H9 (cell line): ENCODE measurements around the gene RIPPLY3. TPM values are rescaled to one million over a fixed set of nuclear protein-coding genes. Genes with fewer than 3 reads are reported as not detected.

ENCODE experiments used
- DNase-seq: peaks from one replicate; pipeline ENCODE4 v3.0.0-alpha.2; 2017
- H2AFZ ChIP-seq: one replicate; pipeline ENCODE4 v1.6.1; 2013; ENCODE audit warnings: mild to moderate bottlenecking, low read length, control low read depth, moderate library complexity
- H2AK5ac ChIP-seq: 2 replicates; pipeline ENCODE4 v1.6.1; 2013; ENCODE audit warnings: low read length, control low read depth, mixed read lengths; ENCODE audit not compliant: insufficient read length
- H2BK120ac ChIP-seq: one replicate; pipeline ENCODE4 v1.6.1; 2013; ENCODE audit warnings: low read depth, mild to moderate bottlenecking, low read length, control low read depth, inconsistent platforms; ENCODE audit not compliant: poor library complexity, severe bottlenecking
- H2BK12ac ChIP-seq: 2 replicates; pipeline ENCODE4 v1.6.1; 2013; ENCODE audit warnings: low read length, control low read depth, mixed read lengths, low read depth; ENCODE audit not compliant: insufficient read length
- H2BK15ac ChIP-seq: 2 replicates; pipeline ENCODE4 v1.6.1; 2013; ENCODE audit warnings: low read depth, low read length, control low read depth
- H2BK20ac ChIP-seq: one replicate; pipeline ENCODE4 v1.6.1; 2013; ENCODE audit warnings: low read depth, mild to moderate bottlenecking, low read length, control low read depth, inconsistent platforms; ENCODE audit not compliant: poor library complexity, severe bottlenecking
- H2BK5ac ChIP-seq: 2 replicates; pipeline ENCODE4 v1.6.1; 2013; ENCODE audit warnings: low read length, control low read depth, mixed read lengths; ENCODE audit not compliant: insufficient read length
- H3K14ac ChIP-seq: 2 replicates; pipeline ENCODE4 v1.6.1; 2013; ENCODE audit warnings: low read length, control low read depth; ENCODE audit not compliant: insufficient read depth
- H3K18ac ChIP-seq: 2 replicates; pipeline ENCODE4 v1.6.1; 2013; ENCODE audit warnings: low read depth, mild to moderate bottlenecking, mixed read lengths, low read length, control low read depth; ENCODE audit not compliant: insufficient read length
- H3K23ac ChIP-seq: 2 replicates; pipeline ENCODE4 v1.6.1; 2013; ENCODE audit warnings: low read length, control low read depth, mixed read lengths, low read depth; ENCODE audit not compliant: insufficient read length
- H3K23me2 ChIP-seq: 2 replicates; pipeline ENCODE4 v1.6.1; 2013; ENCODE audit warnings: low read depth, mild to moderate bottlenecking, mixed read lengths, low read length, control low read depth; ENCODE audit not compliant: insufficient read length, poor library complexity, severe bottlenecking
- H3K27ac ChIP-seq: 2 replicates; pipeline ENCODE4 v1.5.1; 2013; ENCODE audit warnings: low read length, control low read depth, mixed read lengths, low read depth; ENCODE audit not compliant: insufficient read length
- H3K27me3 ChIP-seq: 2 replicates; pipeline ENCODE4 v1.6.1; 2013; ENCODE audit warnings: low read length, control low read depth, inconsistent platforms; ENCODE audit not compliant: insufficient read depth
- H3K4ac ChIP-seq: 2 replicates; pipeline ENCODE4 v1.6.1; 2013; ENCODE audit warnings: low read depth, mild to moderate bottlenecking, control low read depth, inconsistent platforms, low read length, moderate library complexity
- H3K4me1 ChIP-seq: 2 replicates; pipeline ENCODE4 v1.6.1; 2013; ENCODE audit warnings: low read length, control low read depth, inconsistent platforms; ENCODE audit not compliant: insufficient read depth
- H3K4me2 ChIP-seq: 2 replicates; pipeline ENCODE4 v1.6.1; 2013; ENCODE audit warnings: low read length, control low read depth, mixed read lengths; ENCODE audit not compliant: insufficient read length, insufficient read depth
- H3K56ac ChIP-seq: 2 replicates; pipeline ENCODE4 v1.6.1; 2013; ENCODE audit warnings: low read depth, mild to moderate bottlenecking, mixed read lengths, low read length, control low read depth; ENCODE audit not compliant: insufficient read length
- H3K79me1 ChIP-seq: 2 replicates; pipeline ENCODE4 v1.6.1; 2013; ENCODE audit warnings: low read depth, mild to moderate bottlenecking, moderate library complexity, low read length, control low read depth, inconsistent platforms; ENCODE audit not compliant: insufficient read depth, poor library complexity, severe bottlenecking
- H3K79me2 ChIP-seq: 2 replicates; pipeline ENCODE4 v1.6.1; 2013; ENCODE audit warnings: low read length, control low read depth, inconsistent platforms; ENCODE audit not compliant: insufficient read depth
- H3K9ac ChIP-seq: 2 replicates; pipeline ENCODE4 v1.6.1; 2013; ENCODE audit warnings: low read length, control low read depth, mixed read lengths; ENCODE audit not compliant: insufficient read length; ENCODE audit errors: extremely low read depth
- H3K9me3 ChIP-seq: one replicate; pipeline ENCODE4 v1.6.1; 2013; ENCODE audit warnings: low read depth, low read length, inconsistent platforms; ENCODE audit not compliant: control insufficient read depth
- H3T11ph ChIP-seq: one replicate; pipeline ENCODE4 v1.6.1; 2013; ENCODE audit warnings: mild to moderate bottlenecking, low read length, control low read depth, inconsistent platforms
- H4K20me1 ChIP-seq: one replicate; pipeline ENCODE4 v1.6.1; 2013; ENCODE audit not compliant: control insufficient read depth, insufficient read length, insufficient read depth
- H4K5ac ChIP-seq: 2 replicates; pipeline ENCODE4 v1.6.1; 2013; ENCODE audit warnings: low read depth, mild to moderate bottlenecking, mixed read lengths, low read length, control low read depth; ENCODE audit not compliant: insufficient read length
- H4K8ac ChIP-seq: replicated peaks from 2 replicates; pipeline ENCODE4 v1.6.1; 2013; ENCODE audit warnings: low read length, control low read depth, mixed read lengths, low read depth; ENCODE audit not compliant: insufficient read length
- H4K91ac ChIP-seq: 2 replicates; pipeline ENCODE4 v1.6.1; 2013; ENCODE audit warnings: low read depth, mild to moderate bottlenecking, moderate library complexity, mixed read lengths, low read length, control low read depth; ENCODE audit not compliant: insufficient read length
- H3K27ac Mint-ChIP-seq, 3 experiments: 2 replicates in 2 of 3; 3 replicates in 1 of 3; pipeline ENCODE4 v1.8.0; 2020 to 2021; ENCODE audit warnings: mixed read lengths in 3 of 3, mild to moderate bottlenecking in 1 of 3, moderate library complexity in 1 of 3
- H3K27me3 Mint-ChIP-seq: 2 replicates; pipeline ENCODE4 v1.8.0; 2021; ENCODE audit warnings: low read depth, mild to moderate bottlenecking, moderate library complexity, mixed read lengths
- H3K36me3 Mint-ChIP-seq, 3 experiments: 2 replicates in 2 of 3; 3 replicates in 1 of 3; pipeline ENCODE4 v1.8.0; 2020 to 2021; ENCODE audit warnings: low read depth in 3 of 3, mixed read lengths in 3 of 3; ENCODE audit not compliant: insufficient read depth in 1 of 3
- H3K4me1 Mint-ChIP-seq, 2 experiments: 2 replicates each; pipeline ENCODE4 v1.8.0; 2020; ENCODE audit warnings: mixed read lengths in 2 of 2
- H3K4me3 Mint-ChIP-seq, 2 experiments: 2 replicates in 1 of 2; 3 replicates in 1 of 2; pipeline ENCODE4 v1.8.0; 2020 to 2021; ENCODE audit warnings: mild to moderate bottlenecking in 2 of 2, mixed read lengths in 2 of 2, moderate library complexity in 1 of 2
- H3K9me3 Mint-ChIP-seq, 2 experiments: 2 replicates in 1 of 2; 3 replicates in 1 of 2; pipeline ENCODE4 v1.8.0; 2020; ENCODE audit warnings: mild to moderate bottlenecking in 2 of 2, mixed read lengths in 2 of 2, moderate library complexity in 1 of 2
- WGBS: extraction: QIAGEN DNeasy Blood & Tissue Kit; methylation state at CpG from one replicate; pipeline ENCODE4 v1.1.7; 2013; ENCODE audit warnings: missing lambda C conversion rate, low lambda C conversion rate, mixed read lengths; ENCODE audit not compliant: insufficient read length; ENCODE audit errors: extremely low coverage; 5-methylcytosine and 5-hydroxymethylcytosine counted together
- total RNA-seq: library from RNA; stranded (reverse); gene quantifications from 2 replicates; pipeline ENCODE4 v1.2.1, GENCODE V29; 2021
- TF ChIP-seq, protein P1 (sequence below): fragments of 200-600 bp; sonication (generic); conservative IDR thresholded peaks from 3 replicates; pipeline ENCODE4 v1.8.0; 2021; ENCODE audit warnings: antibody characterized with exemption, mild to moderate bottlenecking

Gene RIPPLY3
- total RNA-seq, 1 experiment from 2014 or later: 1.9 TPM

DNA sequence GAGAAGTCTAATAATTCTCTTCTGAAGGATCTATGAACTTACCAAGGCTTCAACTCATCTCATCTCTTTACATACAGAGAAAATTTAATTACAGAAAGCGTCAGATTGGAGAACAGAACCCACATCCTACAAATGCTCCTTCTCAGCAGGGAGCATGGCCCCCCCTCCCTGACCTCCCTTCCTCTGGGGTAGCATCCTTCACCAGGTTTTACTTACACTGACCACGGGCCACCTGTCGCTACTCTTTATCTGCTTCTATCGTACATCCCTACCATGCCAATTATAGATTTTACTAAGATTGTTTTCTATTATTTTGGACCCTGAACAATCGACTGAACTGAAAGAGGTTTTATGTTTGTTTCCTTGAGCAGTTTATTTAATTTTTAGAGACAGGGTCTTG, 25.8 kb downstream of the RIPPLY3 start:
- no peak overlapping the region for H2BK120ac ChIP-seq
- no peak overlapping the region for H3K27ac ChIP-seq
- no peak overlapping the region for H2AK5ac ChIP-seq
- H3K9me3 Mint-ChIP-seq: no peaks in the 10 kb centered on the region
- no peak overlapping the region for H3K18ac ChIP-seq
- H3K9me3 ChIP-seq: no peaks in the 10 kb centered on the region
- H3K9ac ChIP-seq: no peak overlapping the region
- H3K79me1 ChIP-seq: no peaks in the 10 kb centered on the region
- no peak overlapping the region for H3K4ac ChIP-seq
- H2BK12ac ChIP-seq: no peak overlapping the region
- DNase-seq: no peak
- H3K79me2 ChIP-seq: no peaks in the 10 kb centered on the region
- H3K4me1 Mint-ChIP-seq: peaks cover 4 to 5% of the 10 kb centered on the region in 2 experiments
- H2BK15ac ChIP-seq: no peak overlapping the region
- no peaks in the 10 kb centered on the region for H3K23me2 ChIP-seq
- no peak overlapping the region for H2BK20ac ChIP-seq
- H3K27me3 Mint-ChIP-seq: peaks cover 63% of the 10 kb centered on the region
- H3K36me3 Mint-ChIP-seq: no peaks in the 10 kb centered on the region
- no peak overlapping the region for H3K4me3 Mint-ChIP-seq
- H3K23ac ChIP-seq: no peak overlapping the region
- WGBS: no CpG with 5 or more reads among the region's 5 CpGs
- no peak overlapping the region for H4K5ac ChIP-seq
- H2AFZ ChIP-seq: no peak overlapping the region
- H2BK5ac ChIP-seq: no peak overlapping the region
- H3K14ac ChIP-seq: no peak overlapping the region
- H4K20me1 ChIP-seq: no peaks in the 10 kb centered on the region
- TF ChIP-seq, protein P1, sequence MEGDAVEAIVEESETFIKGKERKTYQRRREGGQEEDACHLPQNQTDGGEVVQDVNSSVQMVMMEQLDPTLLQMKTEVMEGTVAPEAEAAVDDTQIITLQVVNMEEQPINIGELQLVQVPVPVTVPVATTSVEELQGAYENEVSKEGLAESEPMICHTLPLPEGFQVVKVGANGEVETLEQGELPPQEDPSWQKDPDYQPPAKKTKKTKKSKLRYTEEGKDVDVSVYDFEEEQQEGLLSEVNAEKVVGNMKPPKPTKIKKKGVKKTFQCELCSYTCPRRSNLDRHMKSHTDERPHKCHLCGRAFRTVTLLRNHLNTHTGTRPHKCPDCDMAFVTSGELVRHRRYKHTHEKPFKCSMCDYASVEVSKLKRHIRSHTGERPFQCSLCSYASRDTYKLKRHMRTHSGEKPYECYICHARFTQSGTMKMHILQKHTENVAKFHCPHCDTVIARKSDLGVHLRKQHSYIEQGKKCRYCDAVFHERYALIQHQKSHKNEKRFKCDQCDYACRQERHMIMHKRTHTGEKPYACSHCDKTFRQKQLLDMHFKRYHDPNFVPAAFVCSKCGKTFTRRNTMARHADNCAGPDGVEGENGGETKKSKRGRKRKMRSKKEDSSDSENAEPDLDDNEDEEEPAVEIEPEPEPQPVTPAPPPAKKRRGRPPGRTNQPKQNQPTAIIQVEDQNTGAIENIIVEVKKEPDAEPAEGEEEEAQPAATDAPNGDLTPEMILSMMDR: no peak
- no peak overlapping the region for H4K91ac ChIP-seq
- H3K4me2 ChIP-seq: no peak overlapping the region
- no peaks in the 10 kb centered on the region; the same call in 1 of the 2 replicates for H3K27me3 ChIP-seq
- no peaks in the 10 kb centered on the region; the same call in 1 of the 2 replicates for H3K4me1 ChIP-seq
- H3K27ac Mint-ChIP-seq: no peak overlapping the region
- H3T11ph ChIP-seq: no peak overlapping the region
- no peak overlapping the region for H4K8ac ChIP-seq
- H3K56ac ChIP-seq: no peak overlapping the region
